ENCODE data around the gene GASK1A.

GASK1A gene

GRCh38 chr3:43031485-43031884, 52.4 kb downstream of the GASK1A start:
- TF ChIP-seq CTCF (conservative IDR thresholded peaks at IDR 0.05) (no peak), ZFX (IDR thresholded peaks at IDR 0.05) (no peak)
- no peak overlapping the region for H3K27ac ChIP-seq

- TF ChIP-seq CTCF (conservative IDR thresholded peaks at IDR 0.05): no peak
Observed at GRCh38 chr3:43031889-43032545, 52.9 kb downstream of the GASK1A start.

GRCh38 chr3:43032646-43033628, 53.8 kb downstream of the GASK1A start:
- no peak overlapping the region for H3K27ac ChIP-seq
- no peak for TF ChIP-seq ZFX (IDR thresholded peaks at IDR 0.05)
- TF ChIP-seq CTCF (conservative IDR thresholded peaks at IDR 0.05): no peak

More at GRCh38 chr3:43031889-43032545, 52.9 kb downstream of the GASK1A start:
- H3K27ac ChIP-seq: no peak overlapping the region

GRCh38 chr3:43034200-43034599, 55.1 kb downstream of the GASK1A start:
- H3K27ac ChIP-seq: no peak overlapping the region
- no peak for TF ChIP-seq ZFX (IDR thresholded peaks at IDR 0.05)
- TF ChIP-seq CTCF (conservative IDR thresholded peaks at IDR 0.05): no peak

GRCh38 chr3:43034911-43035310, 55.8 kb downstream of the GASK1A start:
- TF ChIP-seq ZFX (IDR thresholded peaks at IDR 0.05): no peak
- TF ChIP-seq CTCF (conservative IDR thresholded peaks at IDR 0.05): no peak
- H3K27ac ChIP-seq: no peak overlapping the region

GRCh38 chr3:43035801-43036365, 56.8 kb downstream of the GASK1A start:
- no peak overlapping the region for H3K27ac ChIP-seq
- TF ChIP-seq ZFX (IDR thresholded peaks at IDR 0.05) (no peak), CTCF (conservative IDR thresholded peaks at IDR 0.05) (no peak)
